Transverse colon (tissue), 4 donors: ENCODE results near the gene RIMS1. TPM values are rescaled to one million over a fixed set of nuclear protein-coding genes. Genes with fewer than 3 reads are reported as not detected.

ENCODE experiments used
- DNase-seq: peaks from one replicate; pipeline ENCODE4 v3.0.0-alpha.2; 2019
- H3K27ac ChIP-seq, 4 donors: fragments of 200-600 bp; sonication (generic); 2 replicates each; pipeline ENCODE4 v1.5.1; 2016 to 2018; ENCODE audit warnings: inconsistent platforms in 4 of 4
- H3K27me3 ChIP-seq: fragments of 200-600 bp; sonication (generic); 2 replicates; pipeline ENCODE4 v1.5.1; 2017; ENCODE audit warnings: inconsistent platforms
- H3K36me3 ChIP-seq, 4 donors: fragments of 200-600 bp; sonication (generic); 2 replicates each; pipeline ENCODE4 v1.5.1; 2017 to 2019; ENCODE audit warnings: inconsistent platforms in 4 of 4
- H3K4me1 ChIP-seq, 4 donors: fragments of 200-600 bp; sonication (generic); 2 replicates each; pipeline ENCODE4 v1.5.1; 2017 to 2020; ENCODE audit warnings: inconsistent platforms in 4 of 4
- H3K4me3 ChIP-seq, 4 donors: fragments of 200-600 bp; sonication (generic); 1 replicate in 1 of 4; 2 replicates in 3 of 4; pipeline versions ENCODE4 v1.5.1 to v1.6.1; 2017 to 2019; ENCODE audit warnings: inconsistent platforms in 4 of 4
- H3K9me3 ChIP-seq, 2 donors: fragments of 200-600 bp; sonication (generic); 2 replicates each; pipeline ENCODE4 v1.5.1; 2017 to 2019; ENCODE audit warnings: inconsistent platforms in 2 of 2
- EP300 ChIP-seq: sonication (generic); formaldehyde crosslinking; IDR thresholded peaks from one replicate; pipeline ENCODE4 v1.6.1; 2017; ENCODE audit warnings: antibody characterized with exemption, low read depth
- POLR2A ChIP-seq: fragments of 450-650 bp; IDR thresholded peaks from one replicate; pipeline ENCODE4 v1.6.1; 2016; ENCODE audit warnings: antibody characterized with exemption, mild to moderate bottlenecking, moderate library complexity
- POLR2AphosphoS5 ChIP-seq, 3 donors: sonication (generic); formaldehyde crosslinking; IDR thresholded peaks; one replicate each; pipeline ENCODE4 v1.6.1; 2016; ENCODE audit warnings: antibody characterized with exemption in 3 of 3
- WGBS, 2 donors: methylation state at CpG; one replicate each; pipeline ENCODE4 v1.1.5; 2018; ENCODE audit warnings: low coverage in 1 of 2; 5-methylcytosine and 5-hydroxymethylcytosine counted together
- in situ Hi-C, 4 donors: fragments of 200-750 bp; cut with MboI; loops; one replicate each; pipeline versions ENCODE4 v1.15.0 to v1.15.1; 2017; ENCODE audit warnings: low sequenced_read_pairs in 3 of 4, low pct_ligation_motif_present in 1 of 4, low pct_unique_long_range_greater_than_20kb in 1 of 4
- intact Hi-C: fragments of 100-400 bp; cut with DNase I; formaldehyde crosslinking; loops from one replicate; pipeline ENCODE4 v1.15.1; 2023; ENCODE audit warnings: low total_unique reads
- total RNA-seq, 4 donors: library from RNA; depleted of rRNA; stranded (reverse); fragments of >200 nt; gene quantifications; one replicate each; pipeline ENCODE4 v1.1.0, GENCODE V29; 2016
- TF ChIP-seq, protein P1 (sequence below), 5 experiments: fragments of 200-600 bp in 3 of 5; fragments of 450-650 bp in 2 of 5; sonication (generic) in 3 of 5; IDR thresholded peaks; 1 replicate in 2 of 5; 2 replicates in 3 of 5; pipeline ENCODE4 v1.5.1; 2016 to 2017; ENCODE audit warnings: antibody characterized with exemption in 5 of 5, inconsistent platforms in 3 of 5, mild to moderate bottlenecking in 2 of 5, moderate library complexity in 1 of 5

Gene RIMS1
- total RNA-seq, 4 donors from 2014 or later, result 0.32 to 0.41 TPM; not detected in 2

DNA sequence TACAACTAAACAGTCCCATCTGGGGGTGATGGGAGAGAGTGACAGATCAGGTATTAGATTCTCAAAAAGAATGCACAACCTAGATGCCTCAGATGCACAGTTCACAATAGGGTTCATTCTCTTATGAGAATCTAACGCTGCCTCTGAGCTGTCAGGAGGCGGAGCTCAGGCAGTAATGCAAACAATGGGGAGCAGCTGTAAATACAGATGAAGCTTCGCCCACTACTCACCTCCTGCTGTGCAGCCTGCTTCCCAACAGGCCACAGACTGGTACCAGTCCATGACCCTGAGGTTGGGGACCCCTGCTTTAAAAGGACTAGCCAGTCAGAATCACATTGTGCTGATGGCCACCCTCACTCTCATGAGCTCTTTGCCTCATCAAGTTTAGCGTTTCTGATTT is 488.5 kb downstream of the RIMS1 start:
- Histone ChIP-seq H3K27ac (no peak overlapping the region), H3K27me3 (no peaks in the 10 kb centered on the region), H3K36me3 (no peaks in the 10 kb centered on the region), H3K9me3 (no peaks in the 10 kb centered on the region), H3K4me3 (no peak overlapping the region), H3K4me1 (no peaks in the 10 kb centered on the region)
- in situ Hi-C loops, result no loop called here
- DNase-seq, result no peak
- intact Hi-C loops, result no loop called here
- 52 to 60% methylated on average over 2 to 4 of the region's 4 CpGs for WGBS, 2 donors
- no peak for TF ChIP-seq POLR2AphosphoS5 (IDR thresholded peaks at IDR 0.05)

DNA sequence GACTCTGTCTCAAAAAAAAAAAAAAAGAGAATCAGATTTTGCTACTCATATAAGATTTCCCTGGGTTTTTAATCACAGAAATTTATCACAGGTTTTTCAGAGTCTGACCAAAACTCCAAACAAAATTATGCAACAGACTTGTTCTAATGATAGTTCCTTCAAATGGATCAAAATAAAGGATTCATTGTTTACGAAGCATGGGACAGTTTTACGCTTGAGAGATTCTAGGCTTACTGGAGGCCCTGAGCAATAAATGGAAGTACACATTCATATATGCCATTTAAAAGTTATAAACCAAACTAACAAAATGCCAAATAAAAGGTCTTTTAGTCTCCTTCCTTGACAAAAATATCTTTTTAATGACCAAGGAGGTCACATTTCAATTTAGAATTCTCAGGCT is 490.4 kb downstream of the RIMS1 start:
- Histone ChIP-seq H3K36me3 (no peaks in the 10 kb centered on the region), H3K27me3 (no peaks in the 10 kb centered on the region), H3K4me3 (no peak overlapping the region), H3K4me1 (no peaks in the 10 kb centered on the region), H3K27ac (no peak overlapping the region), H3K9me3 (no peaks in the 10 kb centered on the region)
- no peak for DNase-seq
- in situ Hi-C loops, result no loop called here
- intact Hi-C loops, result no loop called here
- WGBS, 2 donors, result 62 to 69% methylated on average over 2 of the region's 2 CpGs
- TF ChIP-seq EP300 (no peak), POLR2A (no peak), POLR2AphosphoS5 (IDR thresholded peaks at IDR 0.05) (no peak)
- TF ChIP-seq, protein P1, sequence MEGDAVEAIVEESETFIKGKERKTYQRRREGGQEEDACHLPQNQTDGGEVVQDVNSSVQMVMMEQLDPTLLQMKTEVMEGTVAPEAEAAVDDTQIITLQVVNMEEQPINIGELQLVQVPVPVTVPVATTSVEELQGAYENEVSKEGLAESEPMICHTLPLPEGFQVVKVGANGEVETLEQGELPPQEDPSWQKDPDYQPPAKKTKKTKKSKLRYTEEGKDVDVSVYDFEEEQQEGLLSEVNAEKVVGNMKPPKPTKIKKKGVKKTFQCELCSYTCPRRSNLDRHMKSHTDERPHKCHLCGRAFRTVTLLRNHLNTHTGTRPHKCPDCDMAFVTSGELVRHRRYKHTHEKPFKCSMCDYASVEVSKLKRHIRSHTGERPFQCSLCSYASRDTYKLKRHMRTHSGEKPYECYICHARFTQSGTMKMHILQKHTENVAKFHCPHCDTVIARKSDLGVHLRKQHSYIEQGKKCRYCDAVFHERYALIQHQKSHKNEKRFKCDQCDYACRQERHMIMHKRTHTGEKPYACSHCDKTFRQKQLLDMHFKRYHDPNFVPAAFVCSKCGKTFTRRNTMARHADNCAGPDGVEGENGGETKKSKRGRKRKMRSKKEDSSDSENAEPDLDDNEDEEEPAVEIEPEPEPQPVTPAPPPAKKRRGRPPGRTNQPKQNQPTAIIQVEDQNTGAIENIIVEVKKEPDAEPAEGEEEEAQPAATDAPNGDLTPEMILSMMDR (IDR thresholded peaks at IDR 0.05), result no peak

DNA sequence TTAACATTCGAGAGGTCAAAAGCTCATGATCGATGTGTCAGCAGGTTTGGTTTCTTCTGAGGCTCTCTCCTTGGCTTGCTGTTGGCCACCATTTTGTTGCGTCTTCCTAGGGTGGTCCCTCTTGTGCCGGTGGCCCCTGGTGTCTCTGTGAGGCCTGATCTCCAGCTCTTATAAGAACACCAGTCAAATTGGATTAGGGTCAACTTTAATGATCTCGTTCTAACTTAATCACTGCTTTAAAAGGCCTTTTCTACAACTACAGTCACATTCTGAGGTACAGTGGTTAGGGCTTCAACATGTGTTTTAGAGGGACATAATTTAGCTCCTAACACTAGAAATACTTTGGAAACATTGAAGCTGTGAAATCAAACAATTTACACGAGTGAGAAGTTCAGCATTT is 494.7 kb downstream of the RIMS1 start:
- no peaks in the 10 kb centered on the region for H3K36me3 ChIP-seq
- H3K27ac ChIP-seq, result no peak overlapping the region
- no peak for DNase-seq
- in situ Hi-C loops (no loop called here), intact Hi-C loops (no loop called here)
- WGBS, 2 donors, result 83 to 84% methylated on average over 6 of the region's 6 CpGs
- no peaks in the 10 kb centered on the region for H3K4me1 ChIP-seq
- H3K4me3 ChIP-seq, result no peak overlapping the region
- H3K27me3 ChIP-seq, result no peaks in the 10 kb centered on the region
- H3K9me3 ChIP-seq, result no peaks in the 10 kb centered on the region
- TF ChIP-seq POLR2A (no peak), POLR2AphosphoS5 (IDR thresholded peaks at IDR 0.05) (no peak), EP300 (no peak)
- TF ChIP-seq, protein P1 (IDR thresholded peaks at IDR 0.05), result no peak

DNA sequence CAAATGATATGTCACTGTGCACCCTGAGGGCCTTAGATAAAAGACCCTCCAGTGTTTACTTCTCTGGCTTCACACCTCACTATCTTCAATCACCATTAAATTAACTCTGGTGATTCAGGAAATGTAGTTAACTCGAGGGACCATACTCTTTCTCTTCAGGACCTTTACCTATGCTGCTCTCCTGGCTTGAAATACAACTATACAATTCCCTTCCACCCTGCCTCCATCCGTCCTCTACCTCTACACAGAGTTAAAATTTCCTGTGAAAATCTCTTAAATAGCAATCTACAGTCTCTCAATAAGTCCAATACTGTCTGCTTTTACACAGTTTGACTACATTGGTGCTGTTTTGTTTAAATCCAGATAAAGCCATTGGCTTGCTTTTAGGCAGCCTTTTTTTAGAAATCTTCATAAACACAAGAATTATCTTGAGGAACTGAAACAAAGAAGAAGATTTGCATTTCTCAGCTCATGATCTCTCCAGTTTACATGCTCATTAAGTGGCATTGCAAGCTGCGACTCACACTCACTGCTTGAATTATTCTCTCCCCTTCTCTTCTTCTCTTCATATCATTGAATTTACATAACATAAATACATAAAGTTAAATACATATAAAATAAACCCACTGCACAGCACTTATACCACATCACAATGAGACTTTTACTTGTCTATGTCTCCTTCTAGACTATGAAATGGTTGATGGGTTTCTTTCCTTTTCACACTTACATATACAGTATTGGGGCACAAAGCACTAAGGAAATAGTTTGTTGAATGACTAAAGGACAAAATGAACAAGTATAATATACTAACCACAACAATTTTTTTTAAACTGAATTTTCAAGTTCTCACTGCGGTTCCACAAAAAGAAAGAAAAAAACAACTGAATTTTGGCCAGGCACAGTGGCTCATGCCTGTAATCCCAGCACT is 496.5 kb downstream of the RIMS1 start:
- WGBS, 2 donors, result 47 to 57% methylated on average over 4 of the region's 4 CpGs
- no peaks in the 10 kb centered on the region for H3K27me3 ChIP-seq
- TF ChIP-seq POLR2A (no peak), POLR2AphosphoS5 (IDR thresholded peaks at IDR 0.05) (no peak), EP300 (no peak)
- TF ChIP-seq, protein P1 (IDR thresholded peaks at IDR 0.05), result no peak
- DNase-seq, result no peak
- H3K4me1 ChIP-seq, result no peaks in the 10 kb centered on the region
- no peaks in the 10 kb centered on the region for H3K9me3 ChIP-seq
- in situ Hi-C loops, result no loop called here
- no peaks in the 10 kb centered on the region for H3K36me3 ChIP-seq
- H3K4me3 ChIP-seq, result no peak overlapping the region
- intact Hi-C loops, result no loop called here
- peak overlapping the region in 1 of 4 donors; percentile 23 for H3K27ac ChIP-seq
